IMR-90 (cell line): ENCODE measurements around the gene DYNLRB2.

Experiments used
- CHD1 ChIP-seq: IDR thresholded peaks from 2 replicates; pipeline ENCODE4 v1.6.1; 2012; ENCODE audit warnings: low read depth, low read length, improper control_type of control experiment
- CTCF ChIP-seq: conservative IDR thresholded peaks from 2 replicates; pipeline ENCODE4 v1.5.1; 2012; ENCODE audit warnings: mild to moderate bottlenecking, low read depth, low read length, improper control_type of control experiment
- MXI1 ChIP-seq: IDR thresholded peaks from 2 replicates; pipeline ENCODE4 v1.6.1; 2012; ENCODE audit warnings: low read depth, mild to moderate bottlenecking, low read length, moderate library complexity, borderline replicate concordance
- NFE2L2 ChIP-seq: fragments of 150-350 bp; IDR thresholded peaks from 2 replicates; pipeline ENCODE4 v1.6.1; 2016; ENCODE audit warnings: low read depth, mild to moderate bottlenecking, low read length
- POLR2A ChIP-seq: IDR thresholded peaks from 2 replicates; pipeline ENCODE4 v1.6.1; 2012; ENCODE audit warnings: mild to moderate bottlenecking, low read depth, low read length
- RFX5 ChIP-seq: IDR thresholded peaks from 2 replicates; pipeline ENCODE4 v1.8.0; 2012; ENCODE audit warnings: low read depth, mild to moderate bottlenecking, low read length, moderate library complexity
- SMC3 ChIP-seq: fragments of 150-350 bp; IDR thresholded peaks from 2 replicates; pipeline ENCODE4 v1.6.1; 2016; ENCODE audit warnings: low read depth, mild to moderate bottlenecking, antibody characterized with exemption, low read length, moderate library complexity
- TF ChIP-seq, protein P1 (sequence below): fragments of 150-350 bp; IDR thresholded peaks from 2 replicates; pipeline ENCODE4 v1.6.1; 2016; ENCODE audit warnings: low read depth, mild to moderate bottlenecking, low read length, moderate library complexity, borderline replicate concordance

DNA sequence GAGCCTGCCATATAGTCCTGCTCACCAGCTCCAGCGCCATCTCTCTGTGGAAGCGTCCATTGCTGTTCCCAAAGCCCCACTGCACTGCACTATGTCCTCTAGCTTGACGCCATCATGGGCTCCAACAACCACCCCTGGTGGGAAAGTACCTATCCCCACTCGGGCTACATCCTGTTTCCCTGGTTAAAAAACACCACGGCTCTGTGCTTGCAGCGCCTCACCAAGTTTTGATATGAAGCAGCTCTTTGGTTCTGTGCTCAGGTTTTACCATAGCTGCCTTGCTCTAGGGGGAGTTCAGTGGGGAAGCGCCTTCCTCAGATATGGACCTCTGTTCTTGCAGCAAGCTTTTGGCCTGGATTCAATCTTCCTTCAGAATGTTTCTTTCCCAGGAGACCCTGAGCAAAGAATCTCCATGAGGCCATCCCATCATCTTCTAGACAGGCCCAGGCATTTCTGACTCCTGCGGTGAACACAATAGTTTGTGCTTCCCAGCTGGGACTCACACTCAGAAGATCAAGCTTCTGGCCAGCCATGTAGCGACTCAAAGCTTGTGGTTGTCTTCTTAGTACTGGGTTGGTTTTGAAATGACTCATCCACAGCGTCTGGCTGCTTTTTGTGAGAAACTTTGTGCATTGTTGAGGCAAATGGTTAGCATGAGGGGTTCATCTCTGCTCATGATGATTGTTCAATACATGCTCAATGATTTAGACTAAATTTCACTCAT lies 39.5 kb downstream of the DYNLRB2 start:
- no peak for TF ChIP-seq POLR2A
- TF ChIP-seq CTCF = no peak
- TF ChIP-seq, protein P1, sequence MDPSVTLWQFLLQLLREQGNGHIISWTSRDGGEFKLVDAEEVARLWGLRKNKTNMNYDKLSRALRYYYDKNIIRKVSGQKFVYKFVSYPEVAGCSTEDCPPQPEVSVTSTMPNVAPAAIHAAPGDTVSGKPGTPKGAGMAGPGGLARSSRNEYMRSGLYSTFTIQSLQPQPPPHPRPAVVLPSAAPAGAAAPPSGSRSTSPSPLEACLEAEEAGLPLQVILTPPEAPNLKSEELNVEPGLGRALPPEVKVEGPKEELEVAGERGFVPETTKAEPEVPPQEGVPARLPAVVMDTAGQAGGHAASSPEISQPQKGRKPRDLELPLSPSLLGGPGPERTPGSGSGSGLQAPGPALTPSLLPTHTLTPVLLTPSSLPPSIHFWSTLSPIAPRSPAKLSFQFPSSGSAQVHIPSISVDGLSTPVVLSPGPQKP = no peak
- TF ChIP-seq CHD1 = no peak
- no peak for TF ChIP-seq MXI1
- TF ChIP-seq NFE2L2 = no peak
- no peak for TF ChIP-seq RFX5
- TF ChIP-seq SMC3 = no peak
